IgD-negative memory B cell (primary cell): Measurements from ENCODE around the gene CD47. TPM values are rescaled to one million over a fixed set of nuclear protein-coding genes. Genes with fewer than 3 reads are reported as not detected.

Experiments used
- H3K27ac Mint-ChIP-seq, 3 donors: one replicate each; pipeline ENCODE4 v1.8.0; 2020 to 2022; ENCODE audit warnings: mild to moderate bottlenecking in 3 of 3, mixed read lengths in 3 of 3, moderate library complexity in 1 of 3
- H3K27me3 Mint-ChIP-seq: one replicate; pipeline ENCODE4 v1.8.0; 2021; ENCODE audit warnings: mixed read lengths
- H3K36me3 Mint-ChIP-seq: one replicate; pipeline ENCODE4 v1.8.0; 2020; ENCODE audit warnings: mild to moderate bottlenecking, mixed read lengths
- H3K4me1 Mint-ChIP-seq, 3 donors: one replicate each; pipeline ENCODE4 v1.8.0; 2020 to 2022; ENCODE audit warnings: mixed read lengths in 3 of 3, mild to moderate bottlenecking in 1 of 3
- H3K4me3 Mint-ChIP-seq, 4 donors: one replicate each; pipeline ENCODE4 v1.8.0; 2020 to 2022; ENCODE audit warnings: mild to moderate bottlenecking in 4 of 4, mixed read lengths in 4 of 4, moderate library complexity in 3 of 4
- H3K9me3 Mint-ChIP-seq, 3 donors: one replicate each; pipeline ENCODE4 v1.8.0; 2020 to 2021; ENCODE audit warnings: mixed read lengths in 3 of 3, mild to moderate bottlenecking in 1 of 3
- polyA plus RNA-seq: library from polyadenylated mRNA; unstranded; fragments of 300-500 nt; fragmentation: Illumina TruSeq; gene quantifications from one replicate; pipeline ENCODE4 v1.2.3, GENCODE V29; 2021

The CD47 gene
- polyA plus RNA-seq, 1 donor from 2014 or later, result 147 TPM

- H3K36me3 Mint-ChIP-seq, result peaks cover 1% of the 10 kb centered on the region
- peaks cover 31 to 46% (median 43%) of the 10 kb centered on the region in 3 donors for H3K4me1 Mint-ChIP-seq
- H3K27me3 Mint-ChIP-seq, result no peaks in the 10 kb centered on the region
- H3K9me3 Mint-ChIP-seq, result no peaks in the 10 kb centered on the region
- no peak overlapping the region for H3K27ac Mint-ChIP-seq
- no peak overlapping the region for H3K4me3 Mint-ChIP-seq
These were observed 13.3 kb upstream of the CD47 start for GRCh38 chr3:108103886-108104797.

- Mint-ChIP-seq H3K4me3 (peak overlapping the region in 1 of 4 donors; percentile 0), H3K27me3 (no peaks in the 10 kb centered on the region), H3K4me1 (peaks cover 31 to 49% (median 46%) of the 10 kb centered on the region in 3 donors), H3K27ac (no peak overlapping the region), H3K36me3 (peaks cover 1% of the 10 kb centered on the region), H3K9me3 (no peaks in the 10 kb centered on the region)
These were observed 12.4 kb upstream of the CD47 start for GRCh38 chr3:108103040-108103751.

- Mint-ChIP-seq H3K27me3 (no peaks in the 10 kb centered on the region), H3K9me3 (no peaks in the 10 kb centered on the region), H3K27ac (peak overlapping the region in 2 of 3 donors; percentile 33 to 80), H3K4me3 (peak overlapping the region in 2 of 4 donors; percentile 0 to 68), H3K4me1 (peaks cover 31 to 49% (median 46%) of the 10 kb centered on the region in 3 donors), H3K36me3 (peaks cover 3% of the 10 kb centered on the region)
These were observed 11.7 kb upstream of the CD47 start for GRCh38 chr3:108102420-108103039.

GRCh38 chr3:108100906-108101660 lies 10.3 kb upstream of the CD47 start:
- H3K4me3 Mint-ChIP-seq, result peak overlapping the region in 3 of 4 donors; percentile 2 to 78 (median 6)
- no peaks in the 10 kb centered on the region for H3K27me3 Mint-ChIP-seq
- peaks cover 31 to 51% (median 46%) of the 10 kb centered on the region in 3 donors for H3K4me1 Mint-ChIP-seq
- peak overlapping the region; percentile 33 to 92 (median 47) for H3K27ac Mint-ChIP-seq
- H3K36me3 Mint-ChIP-seq, result peaks cover 3% of the 10 kb centered on the region
- H3K9me3 Mint-ChIP-seq, result no peaks in the 10 kb centered on the region

GRCh38 chr3:108099679-108100428 lies 9.0 kb upstream of the CD47 start:
- Mint-ChIP-seq H3K4me1 (peaks cover 31 to 48% (median 43%) of the 10 kb centered on the region in 3 donors), H3K9me3 (no peaks in the 10 kb centered on the region), H3K4me3 (peak overlapping the region in 2 of 4 donors; percentile 63 to 78), H3K36me3 (peaks cover 2% of the 10 kb centered on the region), H3K27ac (peak overlapping the region; percentile 31 to 92 (median 47)), H3K27me3 (no peaks in the 10 kb centered on the region)

- no peak overlapping the region for H3K4me3 Mint-ChIP-seq
- peaks cover 31 to 50% (median 43%) of the 10 kb centered on the region in 3 donors for H3K4me1 Mint-ChIP-seq
- no peaks in the 10 kb centered on the region for H3K9me3 Mint-ChIP-seq
- no peaks in the 10 kb centered on the region for H3K27me3 Mint-ChIP-seq
- H3K36me3 Mint-ChIP-seq, result peaks cover 2% of the 10 kb centered on the region
- peak overlapping the region; percentile 31 to 92 (median 47) for H3K27ac Mint-ChIP-seq
These were observed 8.4 kb upstream of the CD47 start for GRCh38 chr3:108099244-108099643.

- Mint-ChIP-seq H3K4me1 (peaks cover 38 to 57% (median 46%) of the 10 kb centered on the region in 3 donors), H3K27ac (peak overlapping the region in 2 of 3 donors; percentile 18 to 40), H3K4me3 (no peak overlapping the region), H3K36me3 (peaks cover 2% of the 10 kb centered on the region), H3K9me3 (no peaks in the 10 kb centered on the region), H3K27me3 (no peaks in the 10 kb centered on the region)
These were observed 7.2 kb upstream of the CD47 start for GRCh38 chr3:108098003-108098370.

GRCh38 chr3:108097322-108098002 lies 6.6 kb upstream of the CD47 start:
- H3K27ac Mint-ChIP-seq, result peak overlapping the region in 2 of 3 donors; percentile 36 to 40
- no peaks in the 10 kb centered on the region for H3K9me3 Mint-ChIP-seq
- no peaks in the 10 kb centered on the region for H3K27me3 Mint-ChIP-seq
- H3K4me3 Mint-ChIP-seq, result no peak overlapping the region
- peaks cover 38 to 57% (median 46%) of the 10 kb centered on the region in 3 donors for H3K4me1 Mint-ChIP-seq
- peaks cover 2% of the 10 kb centered on the region for H3K36me3 Mint-ChIP-seq

GRCh38 chr3:108096532-108097321 lies 5.9 kb upstream of the CD47 start:
- H3K4me1 Mint-ChIP-seq, result peaks cover 36 to 57% (median 45%) of the 10 kb centered on the region in 3 donors
- H3K4me3 Mint-ChIP-seq, result peak overlapping the region in 1 of 4 donors; percentile 10
- H3K27ac Mint-ChIP-seq, result peak overlapping the region in 1 of 3 donors; percentile 40
- no peaks in the 10 kb centered on the region for H3K27me3 Mint-ChIP-seq
- H3K36me3 Mint-ChIP-seq, result peaks cover 2% of the 10 kb centered on the region
- no peaks in the 10 kb centered on the region for H3K9me3 Mint-ChIP-seq

GRCh38 chr3:108093616-108094015 lies 2.8 kb upstream of the CD47 start:
- Mint-ChIP-seq H3K4me1 (peaks cover 22 to 34% (median 24%) of the 10 kb centered on the region in 3 donors), H3K27me3 (peaks cover 1% of the 10 kb centered on the region), H3K9me3 (no peaks in the 10 kb centered on the region), H3K4me3 (peak overlapping the region in 1 of 4 donors; percentile 100), H3K27ac (peak overlapping the region in 2 of 3 donors; percentile 46 to 89), H3K36me3 (peaks cover 2% of the 10 kb centered on the region)

GRCh38 chr3:108093021-108093420 lies 2.2 kb upstream of the CD47 start:
- H3K36me3 Mint-ChIP-seq, result peaks cover 2% of the 10 kb centered on the region
- no peaks in the 10 kb centered on the region for H3K9me3 Mint-ChIP-seq
- peak overlapping the region in 2 of 4 donors; percentile 4 to 100 for H3K4me3 Mint-ChIP-seq
- H3K4me1 Mint-ChIP-seq, result peaks cover 23 to 33% (median 29%) of the 10 kb centered on the region in 3 donors
- peaks cover 1% of the 10 kb centered on the region for H3K27me3 Mint-ChIP-seq
- peak overlapping the region; percentile 46 to 89 (median 59) for H3K27ac Mint-ChIP-seq

- no peaks in the 10 kb centered on the region for H3K36me3 Mint-ChIP-seq
- peaks cover 1% of the 10 kb centered on the region for H3K27me3 Mint-ChIP-seq
- peak overlapping the region; percentile 59 to 95 (median 89) for H3K27ac Mint-ChIP-seq
- peaks cover 28 to 34% (median 33%) of the 10 kb centered on the region in 3 donors for H3K4me1 Mint-ChIP-seq
- peak overlapping the region in 3 of 4 donors; percentile 95 to 100 (median 98) for H3K4me3 Mint-ChIP-seq
- no peaks in the 10 kb centered on the region for H3K9me3 Mint-ChIP-seq
These were observed 1.7 kb upstream of the CD47 start for GRCh38 chr3:108092501-108092900.
